ENCODE results near the gene GNL3.

DNA sequence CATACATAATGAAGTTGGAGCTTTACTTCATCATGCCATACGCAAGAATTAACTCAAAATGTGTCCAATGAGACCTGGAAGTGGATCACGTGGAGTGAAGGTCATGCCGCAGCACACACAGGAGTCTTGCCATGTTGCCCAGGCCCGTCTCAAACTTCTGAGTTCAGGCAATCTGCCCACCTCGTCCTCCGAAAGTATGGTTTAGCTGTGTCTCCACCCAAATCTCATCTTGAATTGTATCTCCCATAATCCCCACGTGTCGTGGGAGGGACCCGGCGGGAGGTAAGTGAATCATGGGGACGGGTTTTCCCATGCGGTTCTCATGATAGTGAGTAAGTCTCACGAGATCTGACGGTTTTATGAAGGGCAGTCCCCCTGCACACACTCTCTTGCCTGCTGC lies 45.8 kb downstream of the GNL3 start:
- TF ChIP-seq, protein P1, sequence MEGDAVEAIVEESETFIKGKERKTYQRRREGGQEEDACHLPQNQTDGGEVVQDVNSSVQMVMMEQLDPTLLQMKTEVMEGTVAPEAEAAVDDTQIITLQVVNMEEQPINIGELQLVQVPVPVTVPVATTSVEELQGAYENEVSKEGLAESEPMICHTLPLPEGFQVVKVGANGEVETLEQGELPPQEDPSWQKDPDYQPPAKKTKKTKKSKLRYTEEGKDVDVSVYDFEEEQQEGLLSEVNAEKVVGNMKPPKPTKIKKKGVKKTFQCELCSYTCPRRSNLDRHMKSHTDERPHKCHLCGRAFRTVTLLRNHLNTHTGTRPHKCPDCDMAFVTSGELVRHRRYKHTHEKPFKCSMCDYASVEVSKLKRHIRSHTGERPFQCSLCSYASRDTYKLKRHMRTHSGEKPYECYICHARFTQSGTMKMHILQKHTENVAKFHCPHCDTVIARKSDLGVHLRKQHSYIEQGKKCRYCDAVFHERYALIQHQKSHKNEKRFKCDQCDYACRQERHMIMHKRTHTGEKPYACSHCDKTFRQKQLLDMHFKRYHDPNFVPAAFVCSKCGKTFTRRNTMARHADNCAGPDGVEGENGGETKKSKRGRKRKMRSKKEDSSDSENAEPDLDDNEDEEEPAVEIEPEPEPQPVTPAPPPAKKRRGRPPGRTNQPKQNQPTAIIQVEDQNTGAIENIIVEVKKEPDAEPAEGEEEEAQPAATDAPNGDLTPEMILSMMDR (IDR thresholded peaks at IDR 0.05; ENCODE audit: borderline replicate concordance, extremely low read depth, low read length, poor library complexity, severe bottlenecking) = no peak
- TF ChIP-seq EZH2 (IDR thresholded peaks at IDR 0.05; ENCODE audit: borderline replicate concordance, low read depth, low read length, severe bottlenecking) = no peak
